Keratinocyte (primary cell): ENCODE measurements around the gene PLEKHO2. TPM values are rescaled to one million over a fixed set of nuclear protein-coding genes. Genes with fewer than 3 reads are reported as not detected.

Experiments
- DNase-seq: peaks from one replicate; pipeline ENCODE4 v3.0.0-alpha.2; 2011; ENCODE audit warnings: low read depth, missing footprints, low spot score
- FAIRE-seq: peaks from 2 replicates; lab custom pipeline; 2011; peaks lifted over from hg19 to GRCh38; lab: Jason Lieb, UNC
- H2AFZ ChIP-seq: 2 replicates; pipeline ENCODE4 v1.6.0; 2012; ENCODE audit warnings: low read length, control low read depth, inconsistent platforms; ENCODE audit not compliant: control insufficient read depth
- H3K27ac ChIP-seq: 2 replicates; pipeline ENCODE4 v1.5.1; 2011; ENCODE audit warnings: low read length; ENCODE audit not compliant: control insufficient read depth, insufficient read depth
- H3K27me3 ChIP-seq: 3 replicates; pipeline ENCODE4 v1.6.0; 2011; ENCODE audit warnings: low read length; ENCODE audit not compliant: control insufficient read depth, insufficient read depth; ENCODE audit errors: extremely low read depth
- H3K36me3 ChIP-seq, 2 experiments: 2 replicates in 1 of 2; 3 replicates in 1 of 2; pipeline ENCODE4 v1.5.1; 2011; ENCODE audit warnings: low read length in 2 of 2, mild to moderate bottlenecking in 1 of 2; ENCODE audit not compliant: control insufficient read depth in 2 of 2, insufficient read depth in 2 of 2; ENCODE audit errors: extremely low read depth in 1 of 2
- H3K4me1 ChIP-seq: 3 replicates; pipeline ENCODE4 v1.5.1; 2011; ENCODE audit warnings: low read length; ENCODE audit not compliant: control insufficient read depth, insufficient read depth; ENCODE audit errors: extremely low read depth
- H3K4me2 ChIP-seq: 3 replicates; pipeline ENCODE4 v1.6.0; 2011; ENCODE audit warnings: low read depth, low read length; ENCODE audit not compliant: control insufficient read depth, insufficient read depth; ENCODE audit errors: extremely low read depth
- H3K4me3 ChIP-seq, 3 experiments: fragments of 200-600 bp in 1 of 3; sonication (generic) in 1 of 3; 2 replicates in 2 of 3; 3 replicates in 1 of 3; pipeline ENCODE4 v1.5.1; 2011 to 2016; ENCODE audit warnings: low read length in 3 of 3, mild to moderate bottlenecking in 3 of 3, control low read depth in 2 of 3, inconsistent platforms in 1 of 3, low read depth in 1 of 3, mixed read lengths in 1 of 3, mixed run types in 1 of 3, moderate library complexity in 1 of 3; ENCODE audit not compliant: control insufficient read depth in 2 of 3, insufficient read depth in 2 of 3; ENCODE audit errors: extremely low read depth in 1 of 3
- H3K79me2 ChIP-seq: 2 replicates; pipeline ENCODE4 v1.6.0; 2012; ENCODE audit warnings: low read length; ENCODE audit not compliant: control insufficient read depth, insufficient read depth
- H3K9ac ChIP-seq: 3 replicates; pipeline ENCODE4 v1.6.0; 2011; ENCODE audit warnings: low read length; ENCODE audit not compliant: control insufficient read depth, insufficient read depth; ENCODE audit errors: extremely low read depth
- H3K9me1 ChIP-seq: 3 replicates; pipeline ENCODE4 v1.6.0; 2011; ENCODE audit warnings: low read length; ENCODE audit not compliant: control insufficient read depth, insufficient read depth; ENCODE audit errors: extremely low read depth
- H3K9me3 ChIP-seq: 2 replicates; pipeline ENCODE4 v1.5.1; 2012; ENCODE audit warnings: low read depth, low read length; ENCODE audit not compliant: control insufficient read depth
- H4K20me1 ChIP-seq: 3 replicates; pipeline ENCODE4 v1.6.0; 2011; ENCODE audit warnings: low read length; ENCODE audit not compliant: control insufficient read depth, insufficient read depth; ENCODE audit errors: extremely low read depth
- EZH2 ChIP-seq: IDR thresholded peaks from one replicate; pipeline ENCODE4 v1.6.1; 2012; ENCODE audit warnings: inconsistent platforms, mild to moderate bottlenecking, low read length, moderate library complexity
- dilution Hi-C: fragments of 300-500 bp; cut with MboI; formaldehyde crosslinking; loops from one replicate; pipeline ENCODE4 v1.7.0; 2020; ENCODE audit warnings: low sequenced_read_pairs; ENCODE audit not compliant: extremely low pct_ligation_motif_present
- polyA plus RNA-seq, 5 experiments: library from polyadenylated mRNA; depleted of rRNA in 3 of 5; stranded (reverse) in 3 of 5; stranded (forward) in 1 of 5; unstranded in 1 of 5; fragments of >200 nt; gene quantifications; 1 replicate in 1 of 5; 2 replicates in 3 of 5; 3 replicates in 1 of 5; pipeline versions ENCODE4 v1.2.1 to v1.2.3, GENCODE V29; 2011 to 2012; ENCODE audit warnings: missing spikeins in 2 of 5, low read depth in 1 of 5, low replicate concordance in 1 of 5
- TF ChIP-seq, protein P1 (sequence below), 3 experiments: IDR thresholded peaks in 1 of 3; conservative IDR thresholded peaks in 1 of 3; optimal IDR thresholded peaks in 1 of 3; 2 replicates in 2 of 3; 3 replicates in 1 of 3; pipeline versions ENCODE3 to v1.5.1; 2011; ENCODE audit warnings: low read length in 3 of 3, mild to moderate bottlenecking in 3 of 3, moderate library complexity in 2 of 3, control low read depth in 1 of 3, inconsistent platforms in 1 of 3; ENCODE audit not compliant: insufficient read depth in 2 of 3; ENCODE audit errors: extremely low read depth in 1 of 3

PLEKHO2 gene
- polyA plus RNA-seq, 1 donor (not counting 4 experiments of a cell fraction or from before 2014, with no cell fraction given) = 8.8 TPM

DNA sequence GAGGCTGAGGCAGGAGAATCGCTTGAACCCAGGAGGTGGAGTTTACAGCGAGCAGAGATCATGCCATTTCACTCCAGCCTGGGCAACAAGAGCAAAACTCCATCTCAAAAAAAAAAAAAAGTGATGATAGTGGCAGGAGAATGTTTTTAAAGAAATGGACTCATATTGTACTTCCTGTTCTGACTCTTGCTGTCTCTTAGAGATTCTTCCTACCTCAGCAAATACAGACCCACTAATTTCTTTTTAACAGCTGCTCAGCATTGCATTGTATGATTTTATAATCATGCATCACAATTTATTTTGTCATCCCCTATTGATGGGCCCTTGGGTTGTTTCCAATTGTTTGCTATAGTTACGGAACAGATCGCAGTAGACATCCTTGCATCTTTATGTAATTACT lies 61.1 kb downstream of the PLEKHO2 start:
- no peak overlapping the region for H3K4me3 ChIP-seq
- FAIRE-seq = no peak
- no peak overlapping the region for H3K4me2 ChIP-seq
- no peak overlapping the region for H3K9ac ChIP-seq
- peaks cover 2% of the 10 kb centered on the region for H3K9me3 ChIP-seq
- H3K9me1 ChIP-seq = no peaks in the 10 kb centered on the region
- dilution Hi-C loops = no loop called here
- no peak overlapping the region for H3K27ac ChIP-seq
- DNase-seq = no peak
- no peak overlapping the region for H2AFZ ChIP-seq
- no peaks in the 10 kb centered on the region for H3K27me3 ChIP-seq
- H4K20me1 ChIP-seq = no peaks in the 10 kb centered on the region
- H3K79me2 ChIP-seq = no peaks in the 10 kb centered on the region
- peaks cover 6% of the 10 kb centered on the region for H3K4me1 ChIP-seq
- TF ChIP-seq, protein P1, sequence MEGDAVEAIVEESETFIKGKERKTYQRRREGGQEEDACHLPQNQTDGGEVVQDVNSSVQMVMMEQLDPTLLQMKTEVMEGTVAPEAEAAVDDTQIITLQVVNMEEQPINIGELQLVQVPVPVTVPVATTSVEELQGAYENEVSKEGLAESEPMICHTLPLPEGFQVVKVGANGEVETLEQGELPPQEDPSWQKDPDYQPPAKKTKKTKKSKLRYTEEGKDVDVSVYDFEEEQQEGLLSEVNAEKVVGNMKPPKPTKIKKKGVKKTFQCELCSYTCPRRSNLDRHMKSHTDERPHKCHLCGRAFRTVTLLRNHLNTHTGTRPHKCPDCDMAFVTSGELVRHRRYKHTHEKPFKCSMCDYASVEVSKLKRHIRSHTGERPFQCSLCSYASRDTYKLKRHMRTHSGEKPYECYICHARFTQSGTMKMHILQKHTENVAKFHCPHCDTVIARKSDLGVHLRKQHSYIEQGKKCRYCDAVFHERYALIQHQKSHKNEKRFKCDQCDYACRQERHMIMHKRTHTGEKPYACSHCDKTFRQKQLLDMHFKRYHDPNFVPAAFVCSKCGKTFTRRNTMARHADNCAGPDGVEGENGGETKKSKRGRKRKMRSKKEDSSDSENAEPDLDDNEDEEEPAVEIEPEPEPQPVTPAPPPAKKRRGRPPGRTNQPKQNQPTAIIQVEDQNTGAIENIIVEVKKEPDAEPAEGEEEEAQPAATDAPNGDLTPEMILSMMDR (optimal IDR thresholded peaks at IDR 0.05 in 1 of 3, IDR thresholded peaks at IDR 0.05 in 1 of 3, conservative IDR thresholded peaks at IDR 0.05 in 1 of 3; ENCODE audit: extremely low read depth in 1 of 3, insufficient read depth in 2 of 3, low read length in 3 of 3) = no peak
- TF ChIP-seq EZH2 = no peak
- no peaks in the 10 kb centered on the region for H3K36me3 ChIP-seq

DNA sequence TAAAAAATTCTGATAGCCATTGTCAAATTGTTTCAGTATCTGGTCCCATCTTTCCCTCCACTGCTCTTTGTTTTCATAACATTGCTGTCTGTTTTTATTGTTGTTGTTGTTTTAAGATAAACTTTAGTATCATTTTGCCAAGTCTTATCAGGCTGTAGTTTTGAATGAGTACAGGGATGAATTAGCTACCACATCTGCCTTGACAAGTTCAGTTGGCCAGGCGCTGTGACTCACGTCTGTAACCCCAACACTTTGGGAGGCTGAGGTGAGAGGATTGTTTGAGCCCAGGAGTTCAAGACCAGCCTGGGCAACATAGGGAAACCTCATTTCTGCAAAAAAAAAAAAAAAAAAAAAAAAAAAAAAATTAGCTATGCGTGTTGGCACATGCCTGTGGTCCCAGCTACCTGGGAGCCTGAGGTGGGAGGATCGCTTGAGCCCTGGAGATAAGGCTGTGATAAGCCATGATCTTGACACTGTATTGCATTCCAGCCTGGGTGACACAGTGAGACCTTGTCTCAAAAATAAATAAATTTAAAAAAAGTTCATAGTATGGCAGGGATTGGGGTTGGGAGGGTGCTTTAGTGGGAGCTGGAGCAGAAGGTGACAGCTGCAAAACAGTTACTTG lies 61.7 kb downstream of the PLEKHO2 start:
- Histone ChIP-seq H3K9ac (no peak overlapping the region), H3K9me1 (no peaks in the 10 kb centered on the region), H3K79me2 (no peaks in the 10 kb centered on the region), H2AFZ (no peak overlapping the region), H3K36me3 (no peaks in the 10 kb centered on the region), H3K4me2 (no peak overlapping the region), H3K4me1 (peaks cover 5% of the 10 kb centered on the region), H3K27ac (no peak overlapping the region), H3K4me3 (no peak overlapping the region), H3K9me3 (peaks cover 2% of the 10 kb centered on the region), H3K27me3 (no peaks in the 10 kb centered on the region), H4K20me1 (no peaks in the 10 kb centered on the region)
- dilution Hi-C loops = no loop called here
- TF ChIP-seq, protein P1 (optimal IDR thresholded peaks at IDR 0.05 in 1 of 3, IDR thresholded peaks at IDR 0.05 in 1 of 3, conservative IDR thresholded peaks at IDR 0.05 in 1 of 3; ENCODE audit: extremely low read depth in 1 of 3, insufficient read depth in 2 of 3, low read length in 3 of 3) = no peak
- no peak for TF ChIP-seq EZH2
- DNase-seq = no peak
- FAIRE-seq = no peak
